Skin of body (tissue), 2 donors: ENCODE results near the gene SBNO1. TPM values are rescaled to one million over a fixed set of nuclear protein-coding genes. Genes with fewer than 3 reads are reported as not detected.
A peak's percentile ranks its signal among the peaks of the same experiment; 100 is the strongest.
"Not testable (repeated sequence)": the region's sequence is repeated elsewhere in the genome, so short reads cannot be mapped to it uniquely, and the experiment has no call there.

ENCODE experiments used
- DNase-seq: peaks from one replicate; lab custom pipeline; 2025; lab: John Stamatoyannopoulos, UW
- total RNA-seq: library from RNA; depleted of rRNA; stranded (reverse); fragments of >200 nt; gene quantifications from one replicate; pipeline ENCODE4 v1.2.3, GENCODE V29; 2014

SBNO1 gene
- total RNA-seq, 1 donor from 2014 or later, result 16.8 TPM

GRCh38 chr12:123270214-123271000, 94.2 kb downstream of the SBNO1 start:
- no peak for DNase-seq

- DNase-seq, result no peak
Measured at GRCh38 chr12:123269896-123270213, 94.8 kb downstream of the SBNO1 start.

- DNase-seq, result peak; percentile 75
Measured at GRCh38 chr12:123269395-123269892, 95.2 kb downstream of the SBNO1 start.

GRCh38 chr12:123268850-123269249, 95.8 kb downstream of the SBNO1 start:
- DNase-seq, result no peak

- DNase-seq, result peak; percentile 16
Measured at GRCh38 chr12:123267991-123268843, 96.4 kb downstream of the SBNO1 start.

- no peak for DNase-seq
Measured at GRCh38 chr12:123267335-123267920, 97.2 kb downstream of the SBNO1 start.

- no peak for DNase-seq
Measured at GRCh38 chr12:123266679-123267277, 97.9 kb downstream of the SBNO1 start.

GRCh38 chr12:123265851-123266678, 98.6 kb downstream of the SBNO1 start:
- no peak for DNase-seq

GRCh38 chr12:123264642-123265041, 100.0 kb downstream of the SBNO1 start:
- no peak for DNase-seq

GRCh38 chr12:123263196-123263817, 101.3 kb downstream of the SBNO1 start:
- no peak for DNase-seq

- no peak for DNase-seq
Measured at GRCh38 chr12:123261196-123261595, 103.5 kb downstream of the SBNO1 start.

- DNase-seq, result no peak
Measured at GRCh38 chr12:123260081-123260480, 104.6 kb downstream of the SBNO1 start.

- no peak for DNase-seq
Measured at GRCh38 chr12:123258593-123258992, 106.1 kb downstream of the SBNO1 start.

GRCh38 chr12:123254853-123255446, 109.7 kb downstream of the SBNO1 start:
- DNase-seq, result no peak

GRCh38 chr12:123253641-123254459, 110.8 kb downstream of the SBNO1 start:
- DNase-seq, result no peak

- not testable (repeated sequence) for DNase-seq
Measured at GRCh38 chr12:123252365-123252764, 112.3 kb downstream of the SBNO1 start.

- no peak for DNase-seq
Measured at GRCh38 chr12:123251403-123252076, 113.1 kb downstream of the SBNO1 start.
